CD4-positive, alpha-beta T cell treated with Interferon gamma for 1 hour (primary cell): ENCODE results near the gene ARTN.
A peak's percentile ranks its signal among the peaks of the same experiment; 100 is the strongest.

Source experiments
- DNase-seq: peaks from one replicate; pipeline ENCODE4 v3.0.0-alpha.2; 2020

ARTN gene

GRCh38 chr1:43925846-43926245 lies 7.8 kb upstream of the ARTN start:
- no peak for DNase-seq

DNA sequence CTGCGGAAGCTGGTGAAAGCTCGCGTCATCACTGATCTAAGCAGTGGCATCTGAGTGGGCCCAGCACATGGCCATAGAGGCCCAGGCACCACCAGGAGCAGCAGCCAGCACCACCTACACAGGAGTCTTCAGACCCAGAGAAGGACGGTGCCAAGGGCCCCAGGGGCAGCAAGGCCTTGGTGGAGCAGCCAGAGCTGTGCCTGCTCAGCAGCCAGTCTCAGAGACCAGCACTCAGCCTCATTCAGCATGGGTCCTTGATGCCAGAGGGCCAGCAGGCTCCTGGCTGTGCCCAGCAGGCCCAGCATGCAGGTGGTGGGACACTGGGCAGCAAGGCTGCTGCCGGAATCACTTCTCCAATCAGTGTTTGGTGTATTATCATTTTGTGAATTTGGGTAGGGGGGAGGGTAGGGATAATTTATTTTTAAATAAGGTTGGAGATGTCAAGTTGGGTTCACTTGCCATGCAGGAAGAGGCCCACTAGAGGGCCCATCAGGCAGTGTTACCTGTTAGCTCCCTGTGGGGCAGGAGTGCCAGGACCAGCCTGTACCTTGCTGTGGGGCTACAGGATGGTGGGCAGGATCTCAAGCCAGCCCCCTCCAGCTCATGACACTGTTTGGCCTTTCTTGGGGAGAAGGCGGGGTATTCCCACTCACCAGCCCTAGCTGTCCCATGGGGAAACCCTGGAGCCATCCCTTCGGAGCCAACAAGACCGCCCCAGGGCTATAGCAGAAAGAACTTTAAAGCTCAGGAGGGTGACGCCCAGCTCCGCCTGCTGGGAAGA lies 3.2 kb upstream of the ARTN start:
- no peak for DNase-seq

DNA sequence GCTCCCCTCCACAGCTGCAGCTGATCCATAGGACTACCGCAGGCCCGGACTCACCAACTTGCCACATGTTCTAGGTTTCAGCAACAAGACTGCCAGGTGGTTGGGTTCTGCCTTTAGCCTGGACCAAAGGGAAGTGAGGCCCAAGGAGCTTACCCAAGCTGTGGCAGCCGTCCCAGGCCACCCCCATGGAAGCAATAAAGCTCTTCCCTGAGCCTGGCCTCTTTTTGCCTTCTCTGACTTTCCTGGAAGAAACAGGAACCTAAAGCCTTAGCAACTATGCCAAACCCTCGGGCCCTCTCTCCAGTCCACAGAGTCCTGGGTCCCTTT lies 2.7 kb upstream of the ARTN start:
- DNase-seq = no peak

GRCh38 chr1:43931711-43932660 lies 1.6 kb upstream of the ARTN start:
- no peak for DNase-seq

DNA sequence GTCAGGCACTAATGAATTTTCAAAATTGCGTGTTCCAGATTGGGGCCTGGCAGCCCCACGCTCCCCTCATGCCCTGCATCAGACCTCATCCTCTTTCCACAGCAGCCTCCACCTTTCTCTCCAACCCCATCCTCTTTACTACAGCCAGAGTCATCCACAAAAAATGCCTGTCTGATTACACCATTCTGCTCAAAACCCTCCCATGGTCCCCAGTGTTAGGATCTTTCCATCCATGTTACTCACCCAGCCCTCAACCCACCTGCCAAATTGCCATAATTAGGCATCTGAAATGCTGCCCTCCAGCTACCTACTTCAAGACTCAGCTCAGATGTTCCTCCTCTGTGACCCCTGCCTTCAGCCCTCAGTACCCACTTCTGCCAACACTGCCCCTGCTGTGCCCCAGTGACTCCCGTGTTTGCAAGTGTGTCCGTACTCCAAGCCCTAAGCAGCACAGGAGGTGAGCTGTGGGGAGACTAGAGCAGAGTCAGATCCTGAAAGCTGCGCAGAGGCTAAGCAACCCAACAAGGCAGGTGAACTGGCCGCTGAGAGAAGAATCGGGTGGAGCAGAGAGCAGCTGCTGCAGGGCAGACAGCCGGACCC lies 715 bp upstream of the ARTN start:
- DNase-seq = no peak

DNA sequence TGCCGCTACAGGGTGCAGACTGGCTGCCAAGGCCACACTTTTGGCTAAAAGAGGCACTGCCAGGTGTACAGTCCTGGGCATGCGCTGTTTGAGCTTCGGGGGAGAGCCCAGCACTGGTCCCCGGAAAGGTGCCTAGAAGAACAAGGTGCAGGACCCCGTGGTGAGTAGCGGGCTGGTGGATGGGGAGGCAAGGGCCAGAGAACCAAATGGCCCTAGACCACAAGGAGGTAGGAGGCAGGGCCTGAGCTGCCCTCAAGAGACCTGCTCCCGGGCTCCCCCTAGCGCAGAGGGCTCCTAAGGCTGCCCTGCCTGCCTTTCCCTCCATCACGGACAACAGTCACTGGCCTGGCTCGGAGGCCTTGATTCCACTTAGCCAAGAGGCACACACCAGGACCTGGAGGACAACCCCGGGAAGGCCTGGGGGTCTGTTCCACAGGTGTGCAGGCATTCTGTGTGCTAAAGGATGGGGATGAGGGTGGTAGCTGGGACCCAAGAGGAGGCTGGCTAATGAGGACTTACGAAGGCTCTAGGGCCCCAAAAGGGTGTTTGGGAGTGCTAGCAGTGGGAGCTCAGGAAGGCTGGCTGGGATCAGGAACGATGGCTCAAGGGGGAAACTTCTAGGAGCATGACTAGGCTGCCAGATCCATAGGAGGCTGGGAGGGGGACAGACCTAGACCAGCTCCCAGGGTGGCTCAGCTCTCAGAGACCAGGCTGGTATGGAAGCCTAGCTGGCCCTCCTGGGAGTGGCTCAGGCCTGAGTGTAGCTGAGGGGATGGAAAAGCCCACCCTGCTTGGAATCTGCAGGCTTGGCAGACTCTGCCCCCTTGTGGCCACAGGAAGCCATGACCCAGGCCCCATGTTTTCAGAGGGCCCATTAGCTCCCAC lies 742 bp downstream of the ARTN start:
- peak; percentile 51 for DNase-seq

- DNase-seq = no peak
These were observed 1.4 kb downstream of the ARTN start for GRCh38 chr1:43934986-43935324.

DNA sequence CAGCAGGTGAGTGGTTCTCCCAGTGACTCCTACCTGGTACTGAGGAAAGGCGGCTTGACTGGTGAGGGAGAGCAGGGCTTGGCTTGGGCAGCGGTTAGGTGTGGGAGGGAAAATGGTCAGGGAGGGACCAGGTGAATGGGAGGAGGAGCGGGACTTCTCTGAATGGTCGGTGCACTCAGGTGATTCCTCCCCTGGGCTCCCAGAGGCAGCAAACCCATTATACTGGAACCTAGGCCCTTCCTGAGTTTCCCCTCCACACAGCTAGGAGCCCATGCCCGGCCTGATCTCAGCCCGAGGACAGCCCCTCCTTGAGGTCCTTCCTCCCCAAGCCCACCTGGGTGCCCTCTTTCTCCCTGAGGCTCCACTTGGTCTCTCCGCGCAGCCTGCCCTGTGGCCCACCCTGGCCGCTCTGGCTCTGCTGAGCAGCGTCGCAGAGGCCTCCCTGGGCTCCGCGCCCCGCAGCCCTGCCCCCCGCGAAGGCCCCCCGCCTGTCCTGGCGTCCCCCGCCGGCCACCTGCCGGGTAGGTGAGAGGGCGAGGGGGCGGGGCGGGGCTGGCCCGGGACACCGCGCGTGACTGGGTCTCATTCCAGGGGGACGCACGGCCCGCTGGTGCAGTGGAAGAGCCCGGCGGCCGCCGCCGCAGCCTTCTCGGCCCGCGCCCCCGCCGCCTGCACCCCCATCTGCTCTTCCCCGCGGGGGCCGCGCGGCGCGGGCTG lies 2.3 kb downstream of the ARTN start:
- DNase-seq = no peak

GRCh38 chr1:43936431-43937151 lies 3.0 kb downstream of the ARTN start:
- peak; percentile 17 for DNase-seq

DNA sequence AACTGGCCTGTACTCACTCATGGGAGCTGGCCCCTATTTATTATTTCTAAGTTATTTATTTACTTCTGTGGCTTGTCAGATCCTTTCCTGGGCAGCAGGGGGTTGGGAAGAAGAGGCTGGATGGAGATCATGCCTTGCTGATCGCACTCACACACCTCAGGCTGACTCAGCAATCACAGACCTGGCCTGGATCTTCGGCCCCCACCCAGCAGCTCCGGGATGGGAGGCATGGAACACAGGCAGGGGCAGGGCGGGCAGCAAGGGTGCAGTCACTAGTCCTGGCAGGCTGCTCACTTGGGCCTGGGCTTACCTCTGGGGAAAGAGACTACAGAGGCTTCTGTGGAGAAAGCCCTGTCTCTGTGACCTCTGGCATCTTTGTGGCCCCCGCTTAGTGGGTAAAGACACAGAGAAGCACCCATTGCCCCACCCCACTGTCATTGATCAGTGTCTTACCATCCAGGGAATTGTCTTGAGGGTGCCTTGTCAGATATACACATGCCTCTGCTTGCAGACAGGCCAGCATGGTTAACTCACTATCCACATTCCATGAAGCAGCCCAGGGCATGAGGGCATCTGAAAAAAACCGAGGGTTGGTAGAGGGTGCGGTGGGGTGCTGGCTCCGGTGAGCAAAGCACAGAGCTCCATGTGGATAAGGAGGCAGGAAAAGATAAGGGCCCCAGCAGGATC lies 3.7 kb downstream of the ARTN start:
- no peak for DNase-seq

DNA sequence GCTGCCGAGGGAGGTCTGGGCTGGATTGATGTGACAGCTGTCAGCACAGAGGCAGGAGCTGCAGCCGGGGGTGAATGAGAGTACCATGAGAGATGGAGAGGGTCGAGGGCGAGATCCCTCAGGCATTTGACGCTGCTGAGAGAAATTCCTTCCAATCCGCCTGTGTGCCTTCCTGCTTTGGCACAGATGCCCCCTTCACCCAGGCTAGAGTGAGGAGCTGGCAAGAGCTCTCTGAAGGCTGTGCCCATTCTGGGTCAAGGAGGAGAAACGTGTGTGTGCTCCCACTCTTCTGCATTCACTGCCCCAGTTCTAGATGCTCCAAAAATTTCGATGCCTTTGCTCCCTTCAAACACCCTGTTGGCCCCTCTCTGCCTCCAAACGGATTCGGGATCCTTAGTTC lies 4.8 kb downstream of the ARTN start:
- DNase-seq = no peak

GRCh38 chr1:43938892-43939587 lies 5.4 kb downstream of the ARTN start:
- no peak for DNase-seq

GRCh38 chr1:43942411-43942810 lies 8.8 kb downstream of the ARTN start:
- DNase-seq = no peak

GRCh38 chr1:43944860-43945259 lies 11.3 kb downstream of the ARTN start:
- no peak for DNase-seq

DNA sequence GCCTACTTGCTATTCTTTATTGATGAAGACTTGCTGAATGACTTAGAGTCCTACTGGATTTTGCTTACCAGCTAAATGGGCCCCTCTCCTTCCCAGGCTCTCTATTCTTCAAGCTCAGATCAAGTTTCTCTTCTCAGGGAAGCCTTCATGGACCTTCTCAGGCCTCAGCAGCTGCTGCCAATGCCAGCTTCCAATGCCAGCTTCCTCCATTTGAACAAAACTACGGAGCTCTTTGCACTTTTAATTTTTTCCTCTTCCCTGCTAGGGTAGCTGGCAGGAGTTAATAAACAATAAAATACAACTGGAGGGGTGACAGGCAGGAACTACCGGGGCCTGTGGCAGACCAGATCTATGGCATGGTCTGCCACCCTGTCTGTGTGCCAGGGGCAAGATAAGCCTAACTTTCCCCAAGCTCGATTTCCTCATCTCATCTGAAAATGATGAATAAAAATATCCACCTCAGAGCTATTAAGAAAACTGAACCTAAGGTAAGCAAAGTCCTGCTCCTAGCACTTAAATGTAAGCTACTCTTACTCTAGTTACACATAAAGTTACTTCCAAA lies 12.2 kb downstream of the ARTN start:
- DNase-seq = no peak

- peak; percentile 93 for DNase-seq
These were observed 12.8 kb downstream of the ARTN start, which contains the start of gene IPO13 for GRCh38 chr1:43946236-43947060. Gene IPO13 (plus strand): TSS chr1:43946950. CDS start chr1:43947601, 651 bp downstream.

DNA sequence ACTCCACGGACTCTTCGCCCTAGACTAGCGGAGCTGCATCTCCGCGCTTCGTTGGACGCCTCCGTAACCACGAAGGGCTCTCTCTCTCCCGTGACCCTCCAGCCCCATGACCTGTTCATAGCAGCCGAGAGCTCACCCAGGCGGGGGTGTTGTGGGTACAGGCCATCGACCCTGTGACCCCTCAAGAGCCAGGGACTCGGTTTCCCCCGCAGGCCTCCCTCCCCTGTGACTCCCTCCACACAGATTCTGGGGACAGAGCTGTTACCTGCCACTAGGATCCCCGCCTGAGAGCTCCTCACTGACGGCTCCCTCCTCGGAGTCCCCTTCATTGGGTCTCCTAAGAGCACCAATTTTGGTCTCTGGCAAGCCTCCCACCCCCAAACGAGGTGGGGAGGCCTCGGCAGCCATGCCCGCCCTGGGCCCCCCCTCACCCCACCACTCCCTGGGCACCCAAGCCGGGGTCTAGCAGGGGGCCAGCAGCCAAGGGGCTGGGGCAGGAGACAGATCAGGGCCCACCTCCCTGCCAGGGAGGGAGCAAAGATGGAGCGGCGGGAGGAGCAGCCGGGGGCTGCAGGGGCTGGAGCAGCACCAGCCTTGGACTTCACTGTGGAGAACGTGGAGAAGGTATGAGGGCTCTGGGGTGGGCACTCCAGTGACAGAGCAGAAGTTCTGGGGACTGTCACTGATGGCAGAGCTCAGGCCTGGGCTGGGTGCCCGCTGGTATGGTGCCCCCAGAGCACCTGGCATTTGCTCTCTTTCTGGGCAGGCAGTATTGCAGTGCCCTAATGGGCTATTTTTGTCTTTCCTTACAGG lies 13.7 kb downstream of the ARTN start:
- no peak for DNase-seq

DNA sequence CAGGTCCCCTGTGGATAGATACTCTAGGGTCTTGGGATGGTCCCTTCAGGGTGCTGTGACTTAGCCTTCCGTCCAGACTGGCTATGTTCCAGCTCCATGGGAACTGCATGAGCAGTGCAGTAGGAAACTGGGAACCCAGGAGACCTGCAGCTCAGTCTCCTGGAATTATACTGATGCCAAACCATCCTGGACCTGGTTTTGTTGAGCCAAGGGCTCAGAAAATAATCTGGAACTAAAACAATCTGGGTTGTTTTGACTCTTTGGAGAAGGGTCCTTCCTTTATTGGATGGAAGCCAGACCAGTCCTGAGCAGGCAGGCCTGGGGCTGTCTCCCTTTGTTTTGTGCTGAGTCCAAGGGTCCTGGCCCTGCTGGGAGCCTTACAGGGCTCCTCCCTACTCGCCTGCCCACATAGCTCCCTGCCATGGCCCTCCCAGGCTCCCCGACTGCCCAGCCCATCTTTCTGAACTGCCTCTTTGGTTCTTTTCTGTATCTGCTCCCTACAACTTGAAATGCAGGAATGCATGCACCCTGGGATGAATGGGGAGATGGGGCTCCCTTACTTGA lies 14.4 kb downstream of the ARTN start:
- DNase-seq = no peak
